Measurements from ENCODE around the gene BBOF1.
A peak's percentile ranks its signal among the peaks of the same experiment; 100 is the strongest.

The BBOF1 gene

GRCh38 chr14:74029136-74029535 lies 10.0 kb downstream of the BBOF1 start:
- no peak for DNase-seq (ENCODE audit: low spot score)

GRCh38 chr14:74034572-74034971 lies 15.4 kb downstream of the BBOF1 start:
- DNase-seq (ENCODE audit: low spot score): no peak

- no peak for DNase-seq (ENCODE audit: low spot score)
Observed at GRCh38 chr14:74035556-74035955, 16.4 kb downstream of the BBOF1 start.

DNA sequence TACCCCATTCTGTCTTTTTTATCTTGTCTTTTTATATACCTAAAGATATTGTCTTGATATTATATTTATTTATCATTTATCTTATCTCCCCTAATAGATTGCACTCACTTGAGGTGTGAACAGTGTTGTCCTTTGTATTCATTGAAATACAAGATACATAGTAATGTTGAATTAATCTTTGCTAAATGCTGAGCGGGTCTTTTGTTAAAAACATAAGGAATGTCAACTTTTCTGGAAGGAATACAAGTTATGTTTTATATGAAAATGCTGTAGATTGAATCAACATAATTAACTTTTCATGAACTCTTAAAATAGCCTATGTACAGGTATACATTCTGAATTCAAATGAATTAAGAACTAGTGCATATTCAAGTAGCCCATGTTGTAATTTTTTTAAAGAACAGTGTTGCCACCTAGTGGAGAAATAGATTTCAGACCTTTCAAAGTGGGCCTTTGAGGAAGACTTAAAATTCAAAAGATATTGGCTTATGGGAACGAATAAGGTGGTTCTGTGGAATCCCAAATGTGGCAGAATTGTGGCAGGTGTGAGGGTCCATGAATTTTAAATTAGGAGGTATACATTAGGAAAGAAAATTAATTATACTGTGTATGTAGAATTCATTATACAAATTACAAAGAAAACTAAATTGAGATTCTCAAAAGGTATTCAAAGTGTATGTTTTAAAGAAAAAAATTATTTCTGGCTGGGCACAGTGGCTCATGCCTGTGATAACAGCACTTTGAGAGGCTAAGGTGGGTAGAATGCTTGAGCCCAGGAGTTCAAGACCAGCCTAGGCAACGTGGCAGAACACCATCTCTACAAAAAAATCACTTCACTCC lies 19.1 kb downstream of the BBOF1 start:
- DNase-seq (ENCODE audit: low spot score): peak; percentile 30

- DNase-seq (ENCODE audit: low spot score): no peak
Observed at GRCh38 chr14:74042296-74042695, 23.1 kb downstream of the BBOF1 start.

DNA sequence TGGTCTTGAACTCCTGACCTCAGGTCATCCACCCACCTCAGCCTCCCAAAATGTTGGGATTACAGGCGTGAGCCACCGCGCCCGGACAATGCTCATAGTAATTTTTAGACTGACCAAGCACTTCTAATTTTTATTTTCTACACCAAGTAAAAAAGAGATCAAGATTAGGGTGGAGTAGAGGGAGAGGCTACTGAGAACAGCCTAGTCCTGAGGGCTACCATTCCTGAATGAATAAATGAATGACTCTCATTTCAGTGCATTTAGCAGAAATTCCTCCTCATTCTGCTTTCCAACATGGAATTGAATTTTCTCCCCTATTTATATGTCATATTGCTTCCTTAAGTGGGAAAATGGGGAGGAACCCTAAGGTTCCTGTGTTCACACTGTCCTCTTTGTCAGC lies 26.4 kb downstream of the BBOF1 start:
- DNase-seq (ENCODE audit: low spot score): no peak

GRCh38 chr14:74048281-74048680 lies 29.1 kb downstream of the BBOF1 start:
- DNase-seq (ENCODE audit: low spot score): no peak

DNA sequence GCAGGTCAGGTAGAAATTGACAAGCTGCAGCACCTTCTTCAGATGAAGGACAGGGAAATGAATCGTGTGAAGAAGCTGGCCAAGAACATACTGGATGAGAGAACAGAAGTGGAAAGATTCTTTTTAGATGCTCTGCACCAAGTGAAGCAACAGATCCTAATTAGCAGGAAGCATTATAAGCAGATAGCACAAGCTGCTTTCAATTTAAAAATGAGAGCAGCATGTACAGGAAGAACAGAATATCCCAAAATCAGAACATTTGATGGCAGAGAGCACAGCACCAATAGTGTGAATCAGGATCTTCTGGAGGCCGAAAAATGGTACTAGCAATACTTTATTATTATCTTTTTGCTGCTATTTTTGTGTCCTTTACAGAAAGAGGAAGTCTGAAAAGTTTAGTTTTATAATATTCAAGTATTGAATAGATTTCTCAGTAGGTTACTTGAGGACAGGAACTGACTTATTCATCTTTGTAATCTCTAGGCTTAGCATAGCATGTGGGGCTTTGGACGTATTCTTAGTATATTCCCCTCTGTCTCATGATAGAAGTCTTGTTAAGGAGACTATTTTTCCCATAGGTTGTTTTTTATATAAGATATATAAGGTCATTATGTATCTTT lies 30.8 kb downstream of the BBOF1 start:
- DNase-seq (ENCODE audit: low spot score): no peak

DNA sequence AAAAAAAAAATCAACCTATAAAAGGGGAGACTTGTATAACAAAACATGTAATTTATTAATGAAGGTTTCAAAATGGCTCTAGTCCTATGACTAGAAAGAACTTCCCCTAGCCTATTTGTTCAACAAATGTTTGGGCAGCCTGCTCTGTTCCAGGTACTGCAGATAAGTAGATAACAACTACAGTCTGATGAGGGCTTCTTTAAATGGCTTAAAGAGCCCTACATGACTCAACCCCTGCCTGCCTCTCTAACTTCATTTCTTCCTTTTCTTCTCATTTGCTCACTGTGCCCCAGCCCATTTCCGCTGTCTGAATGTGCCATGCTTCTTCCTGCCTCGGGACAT lies 43.6 kb downstream of the BBOF1 start:
- no peak for DNase-seq (ENCODE audit: low spot score)

DNA sequence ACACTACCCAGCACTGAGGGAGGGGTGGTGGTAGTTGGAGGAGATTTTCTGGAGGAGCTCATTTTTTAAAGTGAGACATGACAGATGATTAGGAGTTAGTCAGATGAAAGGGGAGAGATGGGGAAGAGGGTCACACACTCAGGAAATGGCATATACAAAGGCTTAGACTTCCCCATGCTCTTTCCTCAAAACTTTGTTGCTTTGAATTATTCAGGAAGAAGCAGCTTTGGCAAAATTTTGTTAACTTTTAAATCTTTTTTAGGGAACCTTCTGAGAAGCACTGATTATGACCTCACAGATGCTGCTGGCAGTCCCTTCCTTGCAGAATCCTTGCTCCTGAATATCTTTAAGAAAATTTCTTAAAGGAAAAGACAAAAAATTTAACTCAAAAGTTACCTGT lies 45.3 kb downstream of the BBOF1 start:
- no peak for DNase-seq (ENCODE audit: low spot score)

DNA sequence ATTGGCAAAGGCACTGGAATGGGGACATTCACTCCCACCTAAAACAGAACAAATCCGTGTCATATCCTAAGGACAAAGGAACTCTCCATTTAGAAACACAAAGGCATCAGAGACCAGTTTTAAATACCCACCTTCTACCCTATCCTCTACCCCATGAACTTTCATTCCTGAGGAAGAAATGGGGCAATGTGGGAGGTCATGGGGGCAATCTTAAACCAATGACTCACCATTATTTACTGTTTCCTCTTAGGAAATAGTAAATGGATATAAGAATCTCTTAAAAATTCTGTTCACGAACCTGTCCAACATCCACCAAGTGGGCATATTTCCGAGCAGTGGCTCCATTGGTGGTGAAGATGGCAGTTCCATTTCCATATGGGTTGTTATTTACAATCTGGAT lies 45.7 kb downstream of the BBOF1 start:
- no peak for DNase-seq (ENCODE audit: low spot score)

DNA sequence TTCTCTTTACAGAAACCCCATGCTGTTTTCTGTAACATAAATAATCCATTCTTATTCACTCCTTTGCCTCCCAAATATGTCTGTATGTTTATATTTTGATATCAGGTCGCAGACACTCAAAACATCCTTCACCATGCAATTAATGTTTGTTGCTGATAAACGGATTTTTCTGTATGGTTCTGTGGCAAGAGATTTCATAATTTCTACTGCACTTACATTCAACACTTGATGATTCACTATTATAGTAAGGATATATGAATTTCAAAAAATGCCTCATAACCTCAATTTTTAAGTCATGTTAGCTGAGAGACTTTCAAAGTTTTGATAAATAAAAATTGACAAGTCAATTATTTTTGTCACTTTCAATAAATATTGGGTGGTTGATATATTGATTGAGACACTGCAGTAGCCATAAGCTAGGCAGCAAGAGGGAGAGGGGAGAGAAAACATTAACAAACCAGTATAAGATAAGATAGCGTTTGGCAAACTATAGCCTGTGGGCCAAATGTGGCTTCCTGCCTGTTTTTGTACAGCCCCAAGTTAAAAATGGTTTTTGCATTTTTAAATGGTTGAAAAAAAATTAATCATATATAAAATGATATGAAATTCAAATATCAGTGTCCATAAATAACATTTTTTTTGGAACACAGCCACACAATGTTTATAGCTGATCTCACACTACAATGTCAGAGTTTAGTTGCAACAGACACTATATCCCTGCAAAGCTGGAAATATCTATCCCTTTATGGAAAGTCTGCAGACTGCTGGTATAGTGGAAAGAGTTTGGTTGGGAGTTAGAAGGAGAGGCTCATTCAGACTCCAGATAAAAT lies 46.8 kb downstream of the BBOF1 start:
- DNase-seq (ENCODE audit: low spot score): no peak

- no peak for DNase-seq (ENCODE audit: low spot score)
Observed at GRCh38 chr14:74077401-74077800, 58.3 kb downstream of the BBOF1 start.

GRCh38 chr14:74080820-74081460 lies 61.8 kb downstream of the BBOF1 start:
- DNase-seq (ENCODE audit: low spot score): no peak

DNA sequence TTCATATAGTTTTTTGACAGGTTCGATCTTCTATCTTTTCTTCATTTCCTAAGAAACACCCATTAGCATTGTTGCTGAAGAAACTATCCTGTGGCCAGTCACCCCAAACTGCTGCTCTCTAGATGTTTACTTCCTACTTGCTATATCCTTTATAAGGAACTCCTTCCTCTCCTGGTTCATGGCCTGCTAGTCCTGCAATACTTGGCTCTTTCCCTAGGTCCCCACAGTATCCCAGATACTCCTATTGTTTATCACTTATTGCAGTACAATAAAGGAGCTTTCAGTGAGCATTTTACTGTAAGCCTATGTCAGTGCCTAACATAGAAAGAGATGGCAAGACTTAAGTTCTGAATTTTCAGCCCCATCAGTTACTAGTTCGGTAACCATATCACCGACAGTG lies 62.3 kb downstream of the BBOF1 start:
- no peak for DNase-seq (ENCODE audit: low spot score)

- DNase-seq (ENCODE audit: low spot score): no peak
Observed at GRCh38 chr14:74083161-74083560, 64.0 kb downstream of the BBOF1 start.

DNA sequence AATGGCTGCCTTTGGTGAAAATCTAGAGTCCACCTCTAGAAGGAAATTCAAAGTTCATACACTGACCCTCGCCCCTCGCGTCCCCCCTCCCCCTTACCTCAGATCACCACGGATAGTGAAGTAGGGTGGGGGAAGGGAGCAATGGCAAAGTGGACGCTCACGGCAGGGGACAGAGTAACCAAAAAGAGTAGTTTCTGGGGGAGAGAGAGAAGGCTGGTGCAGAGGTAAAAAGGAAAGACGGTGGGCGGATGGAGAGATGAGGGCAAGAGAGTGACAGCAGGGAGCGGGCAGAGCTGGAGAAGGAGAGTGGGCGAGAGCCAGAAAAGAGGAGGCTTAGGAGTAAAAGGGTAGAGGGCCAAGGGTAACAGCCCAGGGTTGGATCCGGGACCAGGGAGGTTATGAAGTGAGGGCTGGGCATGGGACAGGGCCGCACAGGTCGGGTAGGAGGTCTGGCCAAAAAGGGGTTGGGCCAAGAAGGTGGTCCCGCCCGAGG lies 64.7 kb downstream of the BBOF1 start:
- DNase-seq (ENCODE audit: low spot score): no peak

GRCh38 chr14:74084277-74085046 lies 65.3 kb downstream of the BBOF1 start, which contains the start of the genes ALDH6A1 and LIN52:
ALDH6A1 (minus strand) TSS chr14:74084453; CDS start chr14:74084394, 59 bp downstream.
LIN52 (plus strand) TSS chr14:74084956; CDS start chr14:74084975, 19 bp downstream.
- peak; percentile 92 for DNase-seq (ENCODE audit: low spot score)

- no peak for DNase-seq (ENCODE audit: low spot score)
Observed at GRCh38 chr14:74085047-74085637, 66.0 kb downstream of the BBOF1 start.

- no peak for DNase-seq (ENCODE audit: low spot score)
Observed at GRCh38 chr14:74085828-74086227, 66.7 kb downstream of the BBOF1 start.

Measured in HuH-7.5 (cell line).